ENCODE results near the gene TMEM163.

GRCh38 chr2:134590679-134591078, 128.1 kb downstream of the TMEM163 start:
- TF ChIP-seq, protein P1, sequence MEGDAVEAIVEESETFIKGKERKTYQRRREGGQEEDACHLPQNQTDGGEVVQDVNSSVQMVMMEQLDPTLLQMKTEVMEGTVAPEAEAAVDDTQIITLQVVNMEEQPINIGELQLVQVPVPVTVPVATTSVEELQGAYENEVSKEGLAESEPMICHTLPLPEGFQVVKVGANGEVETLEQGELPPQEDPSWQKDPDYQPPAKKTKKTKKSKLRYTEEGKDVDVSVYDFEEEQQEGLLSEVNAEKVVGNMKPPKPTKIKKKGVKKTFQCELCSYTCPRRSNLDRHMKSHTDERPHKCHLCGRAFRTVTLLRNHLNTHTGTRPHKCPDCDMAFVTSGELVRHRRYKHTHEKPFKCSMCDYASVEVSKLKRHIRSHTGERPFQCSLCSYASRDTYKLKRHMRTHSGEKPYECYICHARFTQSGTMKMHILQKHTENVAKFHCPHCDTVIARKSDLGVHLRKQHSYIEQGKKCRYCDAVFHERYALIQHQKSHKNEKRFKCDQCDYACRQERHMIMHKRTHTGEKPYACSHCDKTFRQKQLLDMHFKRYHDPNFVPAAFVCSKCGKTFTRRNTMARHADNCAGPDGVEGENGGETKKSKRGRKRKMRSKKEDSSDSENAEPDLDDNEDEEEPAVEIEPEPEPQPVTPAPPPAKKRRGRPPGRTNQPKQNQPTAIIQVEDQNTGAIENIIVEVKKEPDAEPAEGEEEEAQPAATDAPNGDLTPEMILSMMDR (IDR thresholded peaks at IDR 0.05 in 2 of 3, conservative IDR thresholded peaks at IDR 0.05 in 1 of 3; ENCODE audit: borderline replicate concordance in 1 of 3, insufficient read depth in 1 of 3, low read depth in 2 of 3, low read length in 2 of 3) = no peak
- TF ChIP-seq, protein P2, sequence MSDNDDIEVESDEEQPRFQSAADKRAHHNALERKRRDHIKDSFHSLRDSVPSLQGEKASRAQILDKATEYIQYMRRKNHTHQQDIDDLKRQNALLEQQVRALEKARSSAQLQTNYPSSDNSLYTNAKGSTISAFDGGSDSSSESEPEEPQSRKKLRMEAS (IDR thresholded peaks at IDR 0.05) = no peak
- TF ChIP-seq FOSL1 (IDR thresholded peaks at IDR 0.05; ENCODE audit: low read depth) = no peak
- no peak for TF ChIP-seq CEBPB (IDR thresholded peaks at IDR 0.05; ENCODE audit: low read depth)
- no peak for TF ChIP-seq JUND (IDR thresholded peaks at IDR 0.05)
- no peak for TF ChIP-seq EZH2 (IDR thresholded peaks at IDR 0.05)
- no peak for TF ChIP-seq EZH2phosphoT487 (IDR thresholded peaks at IDR 0.05; ENCODE audit: borderline replicate concordance)
- no peak for TF ChIP-seq YY1 (IDR thresholded peaks at IDR 0.05; ENCODE audit: extremely low read depth, insufficient replicate concordance, low read depth, low read length)
- no peak for TF ChIP-seq POLR2AphosphoS5 (IDR thresholded peaks at IDR 0.05; ENCODE audit: low read depth, low read length)
- TF ChIP-seq POLR2A (IDR thresholded peaks at IDR 0.05; ENCODE audit: borderline replicate concordance, extremely low read depth, insufficient read depth, insufficient read length) = no peak
- TF ChIP-seq, protein P3, sequence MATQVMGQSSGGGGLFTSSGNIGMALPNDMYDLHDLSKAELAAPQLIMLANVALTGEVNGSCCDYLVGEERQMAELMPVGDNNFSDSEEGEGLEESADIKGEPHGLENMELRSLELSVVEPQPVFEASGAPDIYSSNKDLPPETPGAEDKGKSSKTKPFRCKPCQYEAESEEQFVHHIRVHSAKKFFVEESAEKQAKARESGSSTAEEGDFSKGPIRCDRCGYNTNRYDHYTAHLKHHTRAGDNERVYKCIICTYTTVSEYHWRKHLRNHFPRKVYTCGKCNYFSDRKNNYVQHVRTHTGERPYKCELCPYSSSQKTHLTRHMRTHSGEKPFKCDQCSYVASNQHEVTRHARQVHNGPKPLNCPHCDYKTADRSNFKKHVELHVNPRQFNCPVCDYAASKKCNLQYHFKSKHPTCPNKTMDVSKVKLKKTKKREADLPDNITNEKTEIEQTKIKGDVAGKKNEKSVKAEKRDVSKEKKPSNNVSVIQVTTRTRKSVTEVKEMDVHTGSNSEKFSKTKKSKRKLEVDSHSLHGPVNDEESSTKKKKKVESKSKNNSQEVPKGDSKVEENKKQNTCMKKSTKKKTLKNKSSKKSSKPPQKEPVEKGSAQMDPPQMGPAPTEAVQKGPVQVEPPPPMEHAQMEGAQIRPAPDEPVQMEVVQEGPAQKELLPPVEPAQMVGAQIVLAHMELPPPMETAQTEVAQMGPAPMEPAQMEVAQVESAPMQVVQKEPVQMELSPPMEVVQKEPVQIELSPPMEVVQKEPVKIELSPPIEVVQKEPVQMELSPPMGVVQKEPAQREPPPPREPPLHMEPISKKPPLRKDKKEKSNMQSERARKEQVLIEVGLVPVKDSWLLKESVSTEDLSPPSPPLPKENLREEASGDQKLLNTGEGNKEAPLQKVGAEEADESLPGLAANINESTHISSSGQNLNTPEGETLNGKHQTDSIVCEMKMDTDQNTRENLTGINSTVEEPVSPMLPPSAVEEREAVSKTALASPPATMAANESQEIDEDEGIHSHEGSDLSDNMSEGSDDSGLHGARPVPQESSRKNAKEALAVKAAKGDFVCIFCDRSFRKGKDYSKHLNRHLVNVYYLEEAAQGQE (IDR thresholded peaks at IDR 0.05; ENCODE audit: low read depth) = no peak

All from HCT116 (cell line).